ENCODE results near the gene BDH1. TPM values are rescaled to one million over a fixed set of nuclear protein-coding genes. Genes with fewer than 3 reads are reported as not detected.
"Not testable (repeated sequence)": the region's sequence is repeated elsewhere in the genome, so short reads cannot be mapped to it uniquely, and the experiment has no call there.

BDH1 gene
- polyA plus RNA-seq, 1 donor (not counting 4 experiments of a cell fraction or from before 2014, with no cell fraction given): 30.2 TPM

DNA sequence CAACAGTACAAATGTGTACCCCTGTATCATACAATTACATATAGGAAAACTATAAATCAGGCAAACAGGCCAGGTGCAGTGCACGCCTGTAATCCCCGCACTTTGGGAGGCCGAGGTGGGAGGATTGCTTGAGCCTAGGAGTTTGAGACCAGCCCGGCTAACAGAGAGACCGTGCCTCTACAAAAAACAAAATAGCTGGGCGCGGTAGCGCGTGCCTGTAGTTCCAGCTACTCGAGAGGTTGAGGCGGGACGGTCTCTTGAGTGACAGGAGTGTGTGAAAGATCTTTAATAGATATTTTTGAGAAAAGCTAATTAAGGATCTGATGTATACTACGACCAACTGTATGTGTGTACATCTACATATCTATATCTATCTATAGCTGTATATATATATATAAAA lies 33.8 kb upstream of the BDH1 start:
- no peak for TF ChIP-seq CTCF (optimal IDR thresholded peaks at IDR 0.05 in 1 of 3, IDR thresholded peaks at IDR 0.05 in 1 of 3, conservative IDR thresholded peaks at IDR 0.05 in 1 of 3; ENCODE audit: extremely low read depth in 1 of 3, insufficient read depth in 2 of 3, low read length in 3 of 3)
- TF ChIP-seq EZH2 (IDR thresholded peaks at IDR 0.05; ENCODE audit: low read length): no peak
- no peaks in the 10 kb centered on the region for H3K27me3 ChIP-seq (ENCODE audit: control insufficient read depth, extremely low read depth, insufficient read depth, low read length)
- no peak overlapping the region for H3K4me2 ChIP-seq (ENCODE audit: control insufficient read depth, extremely low read depth, insufficient read depth, low read depth, low read length)
- H3K9me3 ChIP-seq (ENCODE audit: control insufficient read depth, low read depth, low read length): no peaks in the 10 kb centered on the region
- no peaks in the 10 kb centered on the region for H4K20me1 ChIP-seq (ENCODE audit: control insufficient read depth, extremely low read depth, insufficient read depth, low read length)
- no peaks in the 10 kb centered on the region for H3K36me3 ChIP-seq (ENCODE audit: control insufficient read depth in 2 of 2, extremely low read depth in 1 of 2, insufficient read depth in 2 of 2, low read length in 2 of 2)
- no peak overlapping the region for H2AFZ ChIP-seq (ENCODE audit: control insufficient read depth, low read length)
- H3K4me3 ChIP-seq (ENCODE audit: control insufficient read depth in 2 of 3, extremely low read depth in 1 of 3, insufficient read depth in 2 of 3, low read depth in 1 of 3, low read length in 3 of 3): no peak overlapping the region
- dilution Hi-C loops (cut with MboI; ENCODE audit: extremely low pct_ligation_motif_present, low sequenced_read_pairs): no loop called here
- no peaks in the 10 kb centered on the region for H3K4me1 ChIP-seq (ENCODE audit: control insufficient read depth, extremely low read depth, insufficient read depth, low read length)
- no peaks in the 10 kb centered on the region for H3K79me2 ChIP-seq (ENCODE audit: control insufficient read depth, insufficient read depth, low read length)
- no peaks in the 10 kb centered on the region for H3K9me1 ChIP-seq (ENCODE audit: control insufficient read depth, extremely low read depth, insufficient read depth, low read length)
- FAIRE-seq (no peak), DNase-seq (ENCODE audit: low read depth, low spot score) (no peak)
- H3K27ac ChIP-seq (ENCODE audit: control insufficient read depth, insufficient read depth, low read length): no peak overlapping the region
- no peak overlapping the region for H3K9ac ChIP-seq (ENCODE audit: control insufficient read depth, extremely low read depth, insufficient read depth, low read length)

GRCh38 chr3:197586768-197587167 lies 31.0 kb upstream of the BDH1 start:
- H3K9me1 ChIP-seq (ENCODE audit: control insufficient read depth, extremely low read depth, insufficient read depth, low read length); H3K27me3 ChIP-seq (ENCODE audit: control insufficient read depth, extremely low read depth, insufficient read depth, low read length); FAIRE-seq; H4K20me1 ChIP-seq (ENCODE audit: control insufficient read depth, extremely low read depth, insufficient read depth, low read length); DNase-seq (ENCODE audit: low read depth, low spot score); H3K4me2 ChIP-seq (ENCODE audit: control insufficient read depth, extremely low read depth, insufficient read depth, low read depth, low read length); H3K79me2 ChIP-seq (ENCODE audit: control insufficient read depth, insufficient read depth, low read length); H3K27ac ChIP-seq (ENCODE audit: control insufficient read depth, insufficient read depth, low read length); H3K4me3 ChIP-seq (ENCODE audit: control insufficient read depth in 2 of 3, extremely low read depth in 1 of 3, insufficient read depth in 2 of 3, low read depth in 1 of 3, low read length in 3 of 3); H3K36me3 ChIP-seq (ENCODE audit: control insufficient read depth in 2 of 2, extremely low read depth in 1 of 2, insufficient read depth in 2 of 2, low read length in 2 of 2); dilution Hi-C loops (cut with MboI; ENCODE audit: extremely low pct_ligation_motif_present, low sequenced_read_pairs); H3K4me1 ChIP-seq (ENCODE audit: control insufficient read depth, extremely low read depth, insufficient read depth, low read length); H3K9ac ChIP-seq (ENCODE audit: control insufficient read depth, extremely low read depth, insufficient read depth, low read length); H2AFZ ChIP-seq (ENCODE audit: control insufficient read depth, low read length); H3K9me3 ChIP-seq (ENCODE audit: control insufficient read depth, low read depth, low read length): not testable (repeated sequence)

GRCh38 chr3:197586181-197586580 lies 30.4 kb upstream of the BDH1 start:
- no peak for TF ChIP-seq CTCF (optimal IDR thresholded peaks at IDR 0.05 in 1 of 3, IDR thresholded peaks at IDR 0.05 in 1 of 3, conservative IDR thresholded peaks at IDR 0.05 in 1 of 3; ENCODE audit: extremely low read depth in 1 of 3, insufficient read depth in 2 of 3, low read length in 3 of 3)
- TF ChIP-seq EZH2 (IDR thresholded peaks at IDR 0.05; ENCODE audit: low read length): no peak
- no peak overlapping the region for H3K4me2 ChIP-seq (ENCODE audit: control insufficient read depth, extremely low read depth, insufficient read depth, low read depth, low read length)
- H3K27ac ChIP-seq (ENCODE audit: control insufficient read depth, insufficient read depth, low read length): no peak overlapping the region
- dilution Hi-C loops (cut with MboI; ENCODE audit: extremely low pct_ligation_motif_present, low sequenced_read_pairs): no loop called here
- H2AFZ ChIP-seq (ENCODE audit: control insufficient read depth, low read length): no peak overlapping the region
- no peak overlapping the region for H3K4me3 ChIP-seq (ENCODE audit: control insufficient read depth in 2 of 3, extremely low read depth in 1 of 3, insufficient read depth in 2 of 3, low read depth in 1 of 3, low read length in 3 of 3)
- FAIRE-seq: no peak
- no peaks in the 10 kb centered on the region for H3K9me3 ChIP-seq (ENCODE audit: control insufficient read depth, low read depth, low read length)
- no peaks in the 10 kb centered on the region for H3K9me1 ChIP-seq (ENCODE audit: control insufficient read depth, extremely low read depth, insufficient read depth, low read length)
- no peaks in the 10 kb centered on the region for H4K20me1 ChIP-seq (ENCODE audit: control insufficient read depth, extremely low read depth, insufficient read depth, low read length)
- no peaks in the 10 kb centered on the region for H3K79me2 ChIP-seq (ENCODE audit: control insufficient read depth, insufficient read depth, low read length)
- H3K9ac ChIP-seq (ENCODE audit: control insufficient read depth, extremely low read depth, insufficient read depth, low read length): no peak overlapping the region
- no peaks in the 10 kb centered on the region for H3K27me3 ChIP-seq (ENCODE audit: control insufficient read depth, extremely low read depth, insufficient read depth, low read length)
- DNase-seq (ENCODE audit: low read depth, low spot score): no peak
- H3K4me1 ChIP-seq (ENCODE audit: control insufficient read depth, extremely low read depth, insufficient read depth, low read length): no peaks in the 10 kb centered on the region
- H3K36me3 ChIP-seq (ENCODE audit: control insufficient read depth in 2 of 2, extremely low read depth in 1 of 2, insufficient read depth in 2 of 2, low read length in 2 of 2): no peaks in the 10 kb centered on the region
